HG03571 (cell line): Measurements from ENCODE around the gene CPAMD8.

ENCODE experiments used
- ATAC-seq: cut with Tn5 transposase; IDR thresholded peaks from one replicate; pipeline ENCODE4 v1.9.1; 2021; ENCODE audit not compliant: unreplicated experiment

CPAMD8 gene

GRCh38 chr19:16849168-16849567 is 177.4 kb downstream of the CPAMD8 start:
- ATAC-seq, result no peak

- ATAC-seq, result no peak
These were observed 179.2 kb downstream of the CPAMD8 start for GRCh38 chr19:16847430-16847829.

- no peak for ATAC-seq
These were observed 179.7 kb downstream of the CPAMD8 start for GRCh38 chr19:16846901-16847300.
